ENCODE data around the gene PTPRK. TPM values are rescaled to one million over a fixed set of nuclear protein-coding genes. Genes with fewer than 3 reads are reported as not detected.

The PTPRK gene
- total RNA-seq, 1 experiment from 2014 or later = 53.8 TPM

GRCh38 chr6:128409003-128409402, 111.4 kb downstream of the PTPRK start:
- ChIA-PET POLR2A (ENCODE audit: unreplicated experiment) (no interaction called here), CTCF (no interaction called here)
- no peak overlapping the region for H3K4me2 ChIP-seq (ENCODE audit: low read length)
- no peak for ATAC-seq
- peaks cover 19% of the 10 kb centered on the region for H3K4me1 ChIP-seq (ENCODE audit: insufficient read depth, low read length)
- no peak for TF ChIP-seq EZH2phosphoT487 (IDR thresholded peaks at IDR 0.05; ENCODE audit: borderline replicate concordance, low read length)
- no peak for TF ChIP-seq EZH2 (IDR thresholded peaks at IDR 0.05; ENCODE audit: low read length, unreplicated experiment)
- TF ChIP-seq CTCF (conservative IDR thresholded peaks at IDR 0.05; ENCODE audit: low read depth, low read length) = no peak
- no peaks in the 10 kb centered on the region for H3F3A ChIP-seq (ENCODE audit: low read length, unreplicated experiment)
- no peaks in the 10 kb centered on the region for H3K9me2 ChIP-seq (replicated peaks; ENCODE audit: low read length)
- BruUV-seq (replicated peaks) = no TSS peak
- H3K27ac ChIP-seq (ENCODE audit: low read length) = no peak overlapping the region
- no peaks in the 10 kb centered on the region for H3K36me3 ChIP-seq (ENCODE audit: low read depth, low read length)
- peaks cover 43% of the 10 kb centered on the region for H3K79me2 ChIP-seq (ENCODE audit: low read length)
- no peaks in the 10 kb centered on the region for H3K27me3 ChIP-seq (ENCODE audit: low read length)
- DNase-seq = no peak
- no peaks in the 10 kb centered on the region for H3K9me3 ChIP-seq (ENCODE audit: low read length)
- H3K4me3 ChIP-seq (ENCODE audit: low read length) = no peak overlapping the region
- intact Hi-C loops (cut with micrococcal nuclease) = no loop called here
- no peak overlapping the region for H3K9ac ChIP-seq (ENCODE audit: low read length)
- H4K20me1 ChIP-seq (ENCODE audit: low read length) = 0 out of 2 replicates have a peak, but pooled peaks cover 3% of the 10 kb centered on the region
- no peak overlapping the region for H2AFZ ChIP-seq (ENCODE audit: low read length)

GRCh38 chr6:128406453-128406852, 113.9 kb downstream of the PTPRK start:
- CTCF ChIA-PET = no interaction called here
- H3K79me2 ChIP-seq (ENCODE audit: low read length) = peaks cover 33% of the 10 kb centered on the region
- intact Hi-C loops (cut with micrococcal nuclease) = no loop called here

More at GRCh38 chr6:128406453-128406852, 113.9 kb downstream of the PTPRK start:
- no peak overlapping the region for H3K4me2 ChIP-seq (ENCODE audit: low read length)
- H3K4me3 ChIP-seq (ENCODE audit: low read length) = no peak overlapping the region
- H3K27me3 ChIP-seq (ENCODE audit: low read length) = no peaks in the 10 kb centered on the region
- no peaks in the 10 kb centered on the region for H3K9me3 ChIP-seq (ENCODE audit: low read length)
- TF ChIP-seq EZH2 (IDR thresholded peaks at IDR 0.05; ENCODE audit: low read length, unreplicated experiment) (no peak), EZH2phosphoT487 (IDR thresholded peaks at IDR 0.05; ENCODE audit: borderline replicate concordance, low read length) (no peak), CTCF (conservative IDR thresholded peaks at IDR 0.05; ENCODE audit: low read depth, low read length) (no peak)
- no peak overlapping the region for H3K9ac ChIP-seq (ENCODE audit: low read length)
- POLR2A ChIA-PET (ENCODE audit: unreplicated experiment) = no interaction called here
- no peak overlapping the region for H3K27ac ChIP-seq (ENCODE audit: low read length)
- no peaks in the 10 kb centered on the region for H3F3A ChIP-seq (ENCODE audit: low read length, unreplicated experiment)
- H3K4me1 ChIP-seq (ENCODE audit: insufficient read depth, low read length) = peaks cover 25% of the 10 kb centered on the region
- H2AFZ ChIP-seq (ENCODE audit: low read length) = no peak overlapping the region
- H4K20me1 ChIP-seq (ENCODE audit: low read length) = 0 out of 2 replicates have a peak, but pooled peaks cover 3% of the 10 kb centered on the region
- ATAC-seq (no peak), DNase-seq (no peak)
- BruUV-seq (replicated peaks) = no TSS peak
- no peaks in the 10 kb centered on the region for H3K36me3 ChIP-seq (ENCODE audit: low read depth, low read length)
- no peaks in the 10 kb centered on the region for H3K9me2 ChIP-seq (replicated peaks; ENCODE audit: low read length)

Data from PC-3 (cell line).